ENCODE results near the gene PDE4D.

The PDE4D gene

DNA sequence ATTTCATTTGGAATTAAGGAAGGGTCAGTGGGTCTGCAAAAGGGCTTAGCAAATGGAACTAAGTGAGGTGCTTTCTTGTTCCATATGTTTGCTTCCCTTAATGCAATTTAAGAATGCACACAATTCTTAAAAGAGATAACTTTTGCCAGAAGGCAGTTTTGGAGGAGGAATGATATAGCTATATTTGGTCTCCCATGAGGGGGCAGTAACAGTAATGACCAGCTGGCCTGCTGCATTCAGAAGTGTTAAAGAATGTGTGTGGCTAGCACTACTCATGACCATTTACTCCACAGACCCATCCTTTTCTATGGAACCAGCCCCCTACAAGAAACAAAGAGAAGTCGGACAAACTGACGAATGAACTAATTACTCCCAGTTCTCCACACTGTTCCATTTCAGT is 671.8 kb downstream of the PDE4D start:
- no peak overlapping the region for H4K91ac ChIP-seq (ENCODE audit: low read length)
- no peak overlapping the region for H3K18ac ChIP-seq (ENCODE audit: low read depth in 1 of 2, low read length in 2 of 2)
- no peak overlapping the region for H3K23ac ChIP-seq (ENCODE audit: low read length in 2 of 2)
- H3K9me3 ChIP-seq (ENCODE audit: control insufficient read depth, low read length), result peaks cover 11% of the 10 kb centered on the region
- no peaks in the 10 kb centered on the region for H3K79me1 ChIP-seq (replicated peaks; ENCODE audit: low read length, poor library complexity, severe bottlenecking)
- no peak overlapping the region for H4K8ac ChIP-seq (ENCODE audit: low read length)
- H3K4me2 ChIP-seq (ENCODE audit: low read length, poor library complexity, severe bottlenecking), result no peak overlapping the region
- no peak overlapping the region for H3K9ac ChIP-seq (ENCODE audit: low read length)
- no peak for DNase-seq
- H3K36me3 ChIP-seq (ENCODE audit: control insufficient read depth in 1 of 2, insufficient read depth in 2 of 2, low read depth in 1 of 2, low read length in 2 of 2), result no peaks in the 10 kb centered on the region
- 100% methylated on average over 2 of the region's 2 CpGs for WGBS
- H3K27ac ChIP-seq (ENCODE audit: low read length, poor library complexity, severe bottlenecking), result no peak overlapping the region
- no peak overlapping the region for H3K14ac ChIP-seq (ENCODE audit: low read length in 2 of 2)
- no peaks in the 10 kb centered on the region for H3K4me1 ChIP-seq (ENCODE audit: control insufficient read depth, insufficient read depth, low read depth, low read length)
- no peak overlapping the region for H3K4me3 ChIP-seq (ENCODE audit: insufficient read depth in 1 of 2, low read depth in 1 of 2, low read length in 2 of 2)
- no peak overlapping the region for H2BK12ac ChIP-seq (ENCODE audit: low read length in 2 of 2)
- H2BK5ac ChIP-seq (ENCODE audit: low read depth, low read length, poor library complexity, severe bottlenecking), result no peak overlapping the region
- H2BK15ac ChIP-seq (ENCODE audit: low read depth, poor library complexity, severe bottlenecking), result no peak overlapping the region
- H2AFZ ChIP-seq (ENCODE audit: low read depth, low read length), result no peak overlapping the region
- H3K27me3 ChIP-seq (ENCODE audit: control insufficient read depth in 1 of 2, insufficient read depth in 1 of 2, low read length in 2 of 2), result no peaks in the 10 kb centered on the region
- no peak overlapping the region for H2BK120ac ChIP-seq (ENCODE audit: low read depth, low read length)
- H3K4ac ChIP-seq (ENCODE audit: low read depth in 1 of 2, low read length in 2 of 2), result no peak overlapping the region
- H2AK5ac ChIP-seq (ENCODE audit: low read length, severe bottlenecking), result no peak overlapping the region

DNA sequence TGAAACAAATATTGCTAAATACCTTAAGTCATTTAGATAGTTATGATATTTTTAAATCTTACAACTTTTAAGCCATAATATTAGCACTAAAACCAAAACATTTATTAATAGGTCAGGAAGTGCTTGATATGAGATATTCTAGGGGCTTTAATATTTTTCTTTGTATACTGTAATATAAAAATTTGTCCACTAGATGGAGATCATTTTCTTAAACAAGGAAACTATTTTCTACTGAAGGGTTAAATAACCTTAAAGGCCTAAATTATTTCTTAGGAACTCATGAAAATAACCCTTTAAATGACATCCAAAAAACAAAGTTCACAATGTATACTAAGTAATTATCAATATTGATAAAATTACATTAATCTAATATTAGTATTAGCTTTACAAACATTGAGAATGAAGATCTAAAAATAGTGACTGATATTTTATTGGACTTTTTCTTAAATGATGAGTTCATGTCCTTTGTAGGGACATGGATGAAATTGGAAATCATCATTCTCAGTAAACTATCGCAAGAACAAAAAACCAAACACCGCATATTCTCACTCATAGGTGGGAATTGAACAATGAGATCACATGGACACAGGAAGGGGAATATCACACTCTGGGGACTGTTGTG is 675.0 kb downstream of the PDE4D start:
- H2BK5ac ChIP-seq (ENCODE audit: low read depth, low read length, poor library complexity, severe bottlenecking), result no peak overlapping the region
- no peak overlapping the region for H3K4ac ChIP-seq (ENCODE audit: low read depth in 1 of 2, low read length in 2 of 2)
- no peaks in the 10 kb centered on the region for H3K36me3 ChIP-seq (ENCODE audit: control insufficient read depth in 1 of 2, insufficient read depth in 2 of 2, low read depth in 1 of 2, low read length in 2 of 2)
- no peak overlapping the region for H2BK120ac ChIP-seq (ENCODE audit: low read depth, low read length)
- H3K79me1 ChIP-seq (replicated peaks; ENCODE audit: low read length, poor library complexity, severe bottlenecking), result no peaks in the 10 kb centered on the region
- no peak overlapping the region for H3K18ac ChIP-seq (ENCODE audit: low read depth in 1 of 2, low read length in 2 of 2)
- no peak overlapping the region for H3K23ac ChIP-seq (ENCODE audit: low read length in 2 of 2)
- H4K8ac ChIP-seq (ENCODE audit: low read length), result no peak overlapping the region
- no peak overlapping the region for H2BK15ac ChIP-seq (ENCODE audit: low read depth, poor library complexity, severe bottlenecking)
- H2BK12ac ChIP-seq (ENCODE audit: low read length in 2 of 2), result no peak overlapping the region
- peaks cover 3% of the 10 kb centered on the region for H3K4me1 ChIP-seq (ENCODE audit: control insufficient read depth, insufficient read depth, low read depth, low read length)
- H2AK5ac ChIP-seq (ENCODE audit: low read length, severe bottlenecking), result no peak overlapping the region
- H3K14ac ChIP-seq (ENCODE audit: low read length in 2 of 2), result no peak overlapping the region
- no peak overlapping the region for H3K4me2 ChIP-seq (ENCODE audit: low read length, poor library complexity, severe bottlenecking)
- no peak overlapping the region for H3K4me3 ChIP-seq (ENCODE audit: insufficient read depth in 1 of 2, low read depth in 1 of 2, low read length in 2 of 2)
- H3K9ac ChIP-seq (ENCODE audit: low read length), result no peak overlapping the region
- WGBS, result no CpG with 5 or more reads among the region's 2 CpGs
- H3K27me3 ChIP-seq (ENCODE audit: control insufficient read depth in 1 of 2, insufficient read depth in 1 of 2, low read length in 2 of 2), result no peaks in the 10 kb centered on the region
- DNase-seq, result peak; percentile 30
- H2AFZ ChIP-seq (ENCODE audit: low read depth, low read length), result no peak overlapping the region
- H3K27ac ChIP-seq (ENCODE audit: low read length, poor library complexity, severe bottlenecking), result no peak overlapping the region
- no peaks in the 10 kb centered on the region for H3K9me3 ChIP-seq (ENCODE audit: control insufficient read depth, low read length)
- no peak overlapping the region for H4K91ac ChIP-seq (ENCODE audit: low read length)

DNA sequence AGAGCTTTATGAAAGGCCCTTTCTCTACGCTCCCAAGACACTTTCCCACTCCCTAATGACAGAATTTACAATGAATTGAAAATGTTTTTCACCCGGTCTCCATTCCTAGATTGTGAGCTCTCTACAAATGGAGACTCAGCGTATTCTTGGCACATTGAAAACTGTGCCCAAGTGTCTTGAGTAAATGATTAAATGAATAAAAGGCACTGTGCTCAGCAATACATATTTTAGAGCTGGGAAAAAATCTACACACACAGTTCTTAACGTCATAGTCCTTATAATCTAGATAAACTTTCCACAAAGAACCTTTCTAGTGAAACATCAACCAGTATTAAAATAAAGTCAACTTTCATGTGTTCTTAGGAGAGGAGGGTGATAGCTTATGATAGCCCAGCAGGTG is 676.7 kb downstream of the PDE4D start:
- Histone ChIP-seq H3K36me3 (ENCODE audit: control insufficient read depth in 1 of 2, insufficient read depth in 2 of 2, low read depth in 1 of 2, low read length in 2 of 2) (no peaks in the 10 kb centered on the region), H4K8ac (ENCODE audit: low read length) (no peak overlapping the region), H4K91ac (ENCODE audit: low read length) (no peak overlapping the region), H2AK5ac (ENCODE audit: low read length, severe bottlenecking) (no peak overlapping the region), H2BK12ac (ENCODE audit: low read length in 2 of 2) (no peak overlapping the region), H3K23ac (ENCODE audit: low read length in 2 of 2) (peak overlapping the region in 1 of 2 experiments; percentile 5), H3K4me1 (ENCODE audit: control insufficient read depth, insufficient read depth, low read depth, low read length) (peaks cover 3% of the 10 kb centered on the region), H2AFZ (ENCODE audit: low read depth, low read length) (no peak overlapping the region), H3K9ac (ENCODE audit: low read length) (no peak overlapping the region), H2BK15ac (ENCODE audit: low read depth, poor library complexity, severe bottlenecking) (no peak overlapping the region), H3K27ac (ENCODE audit: low read length, poor library complexity, severe bottlenecking) (no peak overlapping the region), H3K9me3 (ENCODE audit: control insufficient read depth, low read length) (no peaks in the 10 kb centered on the region), H2BK5ac (ENCODE audit: low read depth, low read length, poor library complexity, severe bottlenecking) (no peak overlapping the region), H2BK120ac (ENCODE audit: low read depth, low read length) (no peak overlapping the region), H3K27me3 (ENCODE audit: control insufficient read depth in 1 of 2, insufficient read depth in 1 of 2, low read length in 2 of 2) (peaks cover 0 to 3% of the 10 kb centered on the region in 2 experiments), H3K79me1 (replicated peaks; ENCODE audit: low read length, poor library complexity, severe bottlenecking) (no peaks in the 10 kb centered on the region), H3K4me2 (ENCODE audit: low read length, poor library complexity, severe bottlenecking) (no peak overlapping the region), H3K4ac (ENCODE audit: low read depth in 1 of 2, low read length in 2 of 2) (no peak overlapping the region), H3K14ac (ENCODE audit: low read length in 2 of 2) (no peak overlapping the region), H3K4me3 (ENCODE audit: insufficient read depth in 1 of 2, low read depth in 1 of 2, low read length in 2 of 2) (no peak overlapping the region), H3K18ac (ENCODE audit: low read depth in 1 of 2, low read length in 2 of 2) (no peak overlapping the region)
- DNase-seq, result no peak
- WGBS, result 93% methylated on average over 3 of the region's 4 CpGs

DNA sequence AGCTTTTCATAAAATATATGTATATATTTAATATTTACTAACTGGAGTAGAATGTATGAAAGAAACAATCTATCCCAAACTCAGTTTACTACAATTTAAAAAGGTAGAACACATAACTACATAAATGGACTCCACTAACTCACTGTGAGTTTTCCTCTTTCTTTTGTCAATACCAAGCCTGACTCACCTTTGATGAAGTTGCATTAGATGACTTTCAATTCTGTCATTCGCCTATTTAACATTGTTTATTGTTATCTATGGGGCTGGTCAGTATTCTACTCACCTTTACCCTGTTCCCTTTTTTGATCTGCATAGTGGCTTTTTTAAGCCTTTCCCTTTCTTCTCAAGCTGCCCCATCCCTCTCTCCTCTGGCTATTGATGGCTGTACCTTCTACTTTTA is 680.9 kb downstream of the PDE4D start:
- Histone ChIP-seq H2BK15ac (ENCODE audit: low read depth, poor library complexity, severe bottlenecking) (no peak overlapping the region), H3K14ac (ENCODE audit: low read length in 2 of 2) (no peak overlapping the region), H4K8ac (ENCODE audit: low read length) (no peak overlapping the region), H2BK12ac (ENCODE audit: low read length in 2 of 2) (no peak overlapping the region), H3K36me3 (ENCODE audit: control insufficient read depth in 1 of 2, insufficient read depth in 2 of 2, low read depth in 1 of 2, low read length in 2 of 2) (no peaks in the 10 kb centered on the region), H3K79me1 (replicated peaks; ENCODE audit: low read length, poor library complexity, severe bottlenecking) (no peaks in the 10 kb centered on the region), H4K91ac (ENCODE audit: low read length) (no peak overlapping the region), H2AFZ (ENCODE audit: low read depth, low read length) (no peak overlapping the region), H3K9me3 (ENCODE audit: control insufficient read depth, low read length) (no peaks in the 10 kb centered on the region), H3K4me1 (ENCODE audit: control insufficient read depth, insufficient read depth, low read depth, low read length) (peaks cover 3% of the 10 kb centered on the region), H3K4me2 (ENCODE audit: low read length, poor library complexity, severe bottlenecking) (no peak overlapping the region), H3K9ac (ENCODE audit: low read length) (no peak overlapping the region), H3K27ac (ENCODE audit: low read length, poor library complexity, severe bottlenecking) (no peak overlapping the region), H3K4ac (ENCODE audit: low read depth in 1 of 2, low read length in 2 of 2) (no peak overlapping the region), H2AK5ac (ENCODE audit: low read length, severe bottlenecking) (no peak overlapping the region), H3K4me3 (ENCODE audit: insufficient read depth in 1 of 2, low read depth in 1 of 2, low read length in 2 of 2) (no peak overlapping the region), H2BK5ac (ENCODE audit: low read depth, low read length, poor library complexity, severe bottlenecking) (no peak overlapping the region), H2BK120ac (ENCODE audit: low read depth, low read length) (no peak overlapping the region), H3K23ac (ENCODE audit: low read length in 2 of 2) (no peak overlapping the region), H3K18ac (ENCODE audit: low read depth in 1 of 2, low read length in 2 of 2) (no peak overlapping the region), H3K27me3 (ENCODE audit: control insufficient read depth in 1 of 2, insufficient read depth in 1 of 2, low read length in 2 of 2) (peaks cover 0 to 3% of the 10 kb centered on the region in 2 experiments)
- no peak for DNase-seq
- 100% methylated on average over 1 of the region's 1 CpG for WGBS

Data from mesenchymal stem cell (in vitro differentiated cells and primary cell).